A673 (cell line): ENCODE measurements around the gene CACNA2D4. TPM values are rescaled to one million over a fixed set of nuclear protein-coding genes. Genes with fewer than 3 reads are reported as not detected.

Experiments
- BruUV-seq: library from RNA; stranded (reverse); fragments of 400-500 nt; replicated peaks from 2 replicates; lab custom pipeline; 2021; lab: Mats Ljungman, UMichigan
- CTCF ChIA-PET: fragments of 300-600 bp; sonication (Branson Sonifier 250); formaldehyde crosslinking; loops from one replicate; lab custom pipeline; 2022; ENCODE audit warnings: antibody characterized with exemption; lab: Charles Lee
- POLR2A ChIA-PET: fragments of 300-600 bp; sonication (Branson Sonifier 250); formaldehyde crosslinking; loops from one replicate; lab custom pipeline; 2022; ENCODE audit warnings: antibody characterized with exemption; ENCODE audit not compliant: low non-redundant PET; lab: Charles Lee
- DNase-seq: peaks from one replicate; pipeline ENCODE4 v3.0.0-alpha.2; 2015; ENCODE audit warnings: low spot score
- H3K27ac ChIP-seq: fragments of 200-600 bp; sonication (generic); 2 replicates; pipeline ENCODE4 v1.5.1; 2016; ENCODE audit warnings: mixed run types, low read depth, mild to moderate bottlenecking, mixed read lengths, antibody characterized with exemption, low read length; ENCODE audit not compliant: poor library complexity, severe bottlenecking
- H3K27me3 ChIP-seq: fragments of 200-600 bp; sonication (generic); replicated peaks from 2 replicates; pipeline ENCODE4 v1.6.1; 2017; ENCODE audit warnings: mixed run types, low read depth, mild to moderate bottlenecking, mixed read lengths, antibody characterized with exemption, low read length; ENCODE audit not compliant: insufficient read depth, poor library complexity
- H3K36me3 ChIP-seq: fragments of 200-600 bp; sonication (generic); 2 replicates; pipeline ENCODE4 v1.6.1; 2016; ENCODE audit warnings: mixed run types, mild to moderate bottlenecking, mixed read lengths, antibody characterized with exemption, low read length; ENCODE audit not compliant: insufficient read depth, poor library complexity, severe bottlenecking
- H3K4me1 ChIP-seq: fragments of 200-600 bp; sonication (generic); 2 replicates; pipeline ENCODE4 v1.6.1; 2017; ENCODE audit warnings: mixed run types, mild to moderate bottlenecking, mixed read lengths, antibody characterized with exemption, low read length; ENCODE audit not compliant: insufficient read depth, poor library complexity, severe bottlenecking
- H3K4me3 ChIP-seq: fragments of 200-600 bp; sonication (generic); 2 replicates; pipeline ENCODE4 v1.5.1; 2016; ENCODE audit warnings: low read depth, mixed run types, mild to moderate bottlenecking, mixed read lengths, low read length; ENCODE audit not compliant: poor library complexity, severe bottlenecking
- H3K9me3 ChIP-seq: fragments of 200-600 bp; sonication (generic); 2 replicates; pipeline ENCODE4 v1.6.1; 2016; ENCODE audit warnings: mixed run types, low read depth, mild to moderate bottlenecking, mixed read lengths, antibody characterized with exemption, low read length; ENCODE audit not compliant: poor library complexity, severe bottlenecking
- CTCF ChIP-seq: fragments of 300-800, 200-600 bp; sonication (generic); conservative IDR thresholded peaks from 2 replicates; pipeline ENCODE4 v1.5.1; 2017; ENCODE audit warnings: low read depth, mild to moderate bottlenecking, antibody characterized with exemption, low read length, moderate library complexity, mixed read lengths
- EZH2 ChIP-seq: fragments of 200-600 bp; sonication (generic); IDR thresholded peaks from 2 replicates; pipeline ENCODE4 v1.6.1; 2017; ENCODE audit warnings: borderline replicate concordance, low read depth, mild to moderate bottlenecking, mixed read lengths, antibody characterized with exemption, low read length; ENCODE audit not compliant: poor library complexity, severe bottlenecking
- intact Hi-C: fragments of 100-400 bp; cut with micrococcal nuclease; formaldehyde crosslinking; loops from one replicate; pipeline ENCODE4 v1.10.0; 2022; ENCODE audit not compliant: unreplicated experiment
- total RNA-seq: library from RNA; stranded (reverse); gene quantifications from 2 replicates; pipeline ENCODE4 v1.2.3, GENCODE V29; 2021

The CACNA2D4 gene
- total RNA-seq, 1 experiment from 2014 or later = 0.41 TPM

- DNase-seq = no peak
- CTCF ChIA-PET = no interaction called here
- no peak for TF ChIP-seq CTCF
- no TSS peak for BruUV-seq
- POLR2A ChIA-PET = no interaction called here
- Histone ChIP-seq H3K4me3 (no peak overlapping the region), H3K27ac (no peak overlapping the region), H3K4me1 (no peaks in the 10 kb centered on the region), H3K27me3 (no peaks in the 10 kb centered on the region), H3K9me3 (no peaks in the 10 kb centered on the region), H3K36me3 (no peaks in the 10 kb centered on the region)
- intact Hi-C loops = no loop called here
These were observed 105.7 kb downstream of the CACNA2D4 start for GRCh38 chr12:1812650-1813302.

- TF ChIP-seq EZH2 = no peak
- TF ChIP-seq CTCF = no peak
- Histone ChIP-seq H3K36me3 (no peaks in the 10 kb centered on the region), H3K27me3 (no peaks in the 10 kb centered on the region), H3K27ac (no peak overlapping the region), H3K9me3 (no peaks in the 10 kb centered on the region), H3K4me1 (no peaks in the 10 kb centered on the region), H3K4me3 (no peak overlapping the region)
- no peak for DNase-seq
- CTCF ChIA-PET = no interaction called here
- POLR2A ChIA-PET = no interaction called here
- no TSS peak for BruUV-seq
- intact Hi-C loops = no loop called here
These were observed 106.5 kb downstream of the CACNA2D4 start for GRCh38 chr12:1811948-1812291.

GRCh38 chr12:1811281-1811947, 107.0 kb downstream of the CACNA2D4 start:
- no peak for TF ChIP-seq CTCF
- TF ChIP-seq EZH2 = no peak
- no peak for DNase-seq
- Histone ChIP-seq H3K27me3 (no peaks in the 10 kb centered on the region), H3K4me3 (no peak overlapping the region), H3K27ac (no peak overlapping the region), H3K4me1 (no peaks in the 10 kb centered on the region), H3K36me3 (no peaks in the 10 kb centered on the region), H3K9me3 (no peaks in the 10 kb centered on the region)
- CTCF ChIA-PET = no interaction called here
- POLR2A ChIA-PET = no interaction called here
- BruUV-seq = no TSS peak
- intact Hi-C loops = no loop called here
